GM19351 (cell line): Measurements from ENCODE around the gene CSMD2.
A peak's percentile ranks its signal among the peaks of the same experiment; 100 is the strongest.

Experiments
- ATAC-seq: cut with Tn5 transposase; IDR thresholded peaks from one replicate; pipeline ENCODE4 v1.9.1; 2021; ENCODE audit warnings: mild to moderate bottlenecking, moderate library complexity; ENCODE audit not compliant: unreplicated experiment

CSMD2 gene

GRCh38 chr1:33916786-33917185, 248.2 kb downstream of the CSMD2 start:
- ATAC-seq, result no peak

DNA sequence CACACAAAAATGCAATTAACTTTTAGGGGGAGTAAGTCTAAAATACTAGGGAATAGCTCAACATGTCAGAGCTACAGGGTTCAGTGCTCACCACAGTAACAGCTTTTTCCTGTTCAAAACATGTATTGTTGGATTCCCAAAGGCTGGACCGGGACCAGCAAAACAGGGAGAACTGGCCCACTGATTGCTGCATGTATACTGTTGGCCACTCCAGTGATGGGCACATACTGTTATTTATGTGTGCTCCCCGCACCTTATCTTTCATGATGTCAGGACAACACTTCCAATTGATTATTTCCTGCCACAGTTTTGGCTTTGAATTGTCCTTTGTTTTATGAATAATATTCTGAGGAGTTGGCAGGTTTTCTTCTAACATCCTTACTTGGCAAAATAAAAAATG, 250.5 kb downstream of the CSMD2 start:
- ATAC-seq, result no peak

GRCh38 chr1:33908324-33908956, 256.6 kb downstream of the CSMD2 start:
- no peak for ATAC-seq

GRCh38 chr1:33906156-33906555, 258.9 kb downstream of the CSMD2 start:
- no peak for ATAC-seq

DNA sequence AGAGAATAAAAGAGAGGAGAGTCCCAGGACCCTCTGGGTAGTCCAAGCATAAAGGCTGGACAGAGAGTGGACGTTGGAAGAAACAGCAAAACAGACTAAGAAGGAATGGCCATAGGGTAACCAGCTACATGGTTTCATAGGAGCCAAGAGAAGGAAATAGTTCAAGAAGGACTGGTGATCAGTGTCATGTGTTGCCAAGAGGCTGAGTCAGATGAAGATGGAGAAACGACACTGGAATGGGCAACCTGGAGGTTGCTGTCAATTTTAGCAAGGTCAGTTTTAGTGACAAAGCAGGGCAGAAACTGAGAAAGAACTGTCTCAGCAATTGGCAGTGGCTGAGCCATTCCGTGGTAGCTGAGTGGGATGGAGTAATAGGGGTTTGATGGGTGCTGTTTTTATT, 259.8 kb downstream of the CSMD2 start:
- ATAC-seq, result no peak

DNA sequence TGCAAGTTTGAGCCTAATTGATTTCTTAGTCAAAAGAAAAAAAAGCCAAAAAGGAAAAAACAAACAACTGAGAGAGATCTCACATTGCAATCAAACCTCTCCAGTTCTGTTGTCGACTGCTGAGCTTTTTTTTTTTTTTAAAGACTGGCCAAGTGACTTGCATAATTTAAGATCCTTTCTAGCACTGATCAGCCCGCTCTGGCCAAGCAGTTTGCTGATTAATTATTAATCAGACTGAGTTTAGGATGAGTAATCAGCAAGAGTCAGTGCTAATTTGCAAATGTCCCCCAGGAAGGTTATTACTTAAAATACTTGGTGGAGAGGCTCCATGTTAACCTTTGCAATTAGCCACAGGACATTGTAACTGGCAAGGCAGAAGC, 261.8 kb downstream of the CSMD2 start:
- ATAC-seq, result peak; percentile 35

DNA sequence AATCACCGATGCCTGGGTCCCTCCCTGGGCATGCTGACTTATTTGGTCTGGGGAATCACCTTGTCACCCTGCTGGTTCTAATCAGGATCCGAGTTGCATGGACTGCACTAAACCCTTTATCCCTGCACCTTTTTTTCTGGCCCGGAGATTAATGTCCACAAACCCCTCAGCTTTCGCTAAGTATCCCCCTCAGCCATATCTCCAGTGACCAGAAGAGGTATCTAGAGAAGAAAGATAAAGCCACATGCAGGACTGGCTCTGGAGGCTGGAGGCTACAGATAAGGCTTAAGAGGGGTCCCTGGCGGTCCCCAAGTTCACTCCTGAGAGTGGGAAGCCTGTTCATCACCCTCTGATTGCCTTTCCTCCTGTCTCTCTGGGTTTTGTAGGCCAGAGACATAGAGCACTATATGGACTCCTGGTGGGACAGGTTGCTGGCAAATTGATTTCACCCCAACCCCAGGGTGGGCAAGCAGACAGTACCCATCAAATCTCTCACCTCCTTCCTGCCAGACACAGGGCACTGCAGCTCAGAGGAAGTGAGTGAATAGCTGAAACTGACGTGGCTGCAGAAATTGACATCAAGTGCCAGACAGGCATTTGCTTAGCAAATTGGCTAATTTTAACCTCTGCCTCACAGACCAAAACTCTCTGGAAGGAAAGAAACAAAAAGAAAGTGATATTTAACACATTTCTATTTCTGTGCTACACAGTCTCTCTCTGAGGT, 262.4 kb downstream of the CSMD2 start:
- ATAC-seq, result peak; percentile 81

DNA sequence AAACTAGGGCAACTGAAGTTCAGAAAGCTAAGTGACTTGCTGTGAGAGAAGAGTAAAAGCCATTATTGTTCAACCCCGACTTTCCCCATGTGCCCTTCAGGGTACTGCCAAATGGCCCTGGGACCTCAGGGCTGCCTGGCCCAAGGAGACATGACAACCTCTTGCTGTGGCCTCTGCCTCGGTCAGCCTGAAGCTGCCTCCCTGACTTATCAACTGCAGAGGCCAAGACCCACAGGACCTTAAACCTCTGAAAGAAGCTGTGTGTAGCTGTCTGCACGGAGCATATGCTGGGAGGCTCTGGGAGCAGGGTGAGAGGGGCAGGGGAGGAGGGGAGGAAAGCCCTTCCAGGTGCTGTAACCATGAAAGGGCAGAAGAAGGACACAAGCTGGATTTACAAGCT, 265.3 kb downstream of the CSMD2 start:
- ATAC-seq, result no peak

- ATAC-seq, result no peak
These were observed 266.1 kb downstream of the CSMD2 start for GRCh38 chr1:33898881-33899280.

DNA sequence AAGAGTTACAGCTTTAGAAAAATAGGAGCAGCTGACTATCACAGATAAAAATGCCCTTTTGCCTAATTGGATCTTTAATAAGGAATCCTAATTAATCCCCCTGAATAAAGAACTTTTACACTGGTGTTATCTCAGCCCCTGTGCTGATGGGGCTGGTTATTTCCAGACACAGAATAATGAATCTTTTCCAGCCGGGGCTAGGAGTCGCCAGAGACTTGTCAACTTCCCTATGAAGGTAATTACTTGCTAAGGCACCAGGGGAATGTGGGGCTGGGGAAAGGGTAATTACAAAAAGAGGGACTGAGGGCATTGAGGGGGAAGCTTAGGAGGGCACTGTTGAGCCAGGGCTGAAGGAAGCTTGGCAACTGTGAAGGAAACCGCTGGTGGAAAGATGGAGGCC, 266.6 kb downstream of the CSMD2 start:
- ATAC-seq, result no peak

DNA sequence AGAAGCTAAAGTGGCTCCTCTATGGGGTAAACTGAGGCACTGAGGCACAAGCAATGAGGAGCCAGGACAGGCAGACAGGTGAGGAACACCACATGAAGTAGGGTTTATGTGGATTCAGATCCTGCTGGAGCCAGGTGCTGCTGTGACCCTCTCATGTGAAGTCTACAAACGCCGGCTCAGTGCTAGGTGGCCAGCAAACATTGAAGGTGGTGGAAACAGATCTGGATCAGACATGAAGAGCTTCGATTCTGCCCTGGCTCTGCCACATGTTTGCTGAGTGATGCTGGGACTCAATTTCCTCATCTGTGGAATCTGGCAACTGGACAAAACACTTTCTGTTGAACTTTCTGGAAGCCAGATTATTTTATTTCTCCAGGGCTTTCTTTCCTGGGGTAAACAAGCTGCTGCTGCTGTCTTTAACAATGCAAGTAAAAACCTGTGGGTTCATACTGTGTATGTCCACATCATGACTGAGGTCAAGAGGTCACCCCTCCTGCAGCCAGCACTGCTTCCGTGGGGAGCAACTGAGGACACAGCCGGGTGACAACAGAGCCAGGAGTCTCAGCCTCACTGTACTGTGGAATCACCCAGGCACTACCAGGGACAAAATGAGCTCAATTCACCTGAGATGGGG, 267.8 kb downstream of the CSMD2 start:
- ATAC-seq, result no peak

DNA sequence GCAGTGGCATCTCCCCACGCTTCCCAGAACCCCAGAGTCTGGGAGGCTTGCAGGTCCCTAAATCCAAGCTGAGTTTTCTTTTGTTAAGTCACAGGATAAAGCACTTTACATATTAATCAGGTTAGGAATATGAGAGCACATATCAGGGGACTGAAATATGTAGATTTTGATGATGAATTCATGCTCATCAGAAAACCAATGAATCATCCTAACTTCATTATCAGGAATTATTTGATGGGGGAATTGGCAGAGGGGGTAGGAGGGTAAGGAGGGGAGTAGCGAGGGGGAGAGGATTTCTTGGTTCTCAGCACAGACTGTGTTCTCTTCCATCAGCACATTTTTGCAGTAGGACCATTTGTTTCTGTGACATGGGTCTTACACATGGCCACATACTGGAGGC, 269.1 kb downstream of the CSMD2 start:
- ATAC-seq, result no peak

DNA sequence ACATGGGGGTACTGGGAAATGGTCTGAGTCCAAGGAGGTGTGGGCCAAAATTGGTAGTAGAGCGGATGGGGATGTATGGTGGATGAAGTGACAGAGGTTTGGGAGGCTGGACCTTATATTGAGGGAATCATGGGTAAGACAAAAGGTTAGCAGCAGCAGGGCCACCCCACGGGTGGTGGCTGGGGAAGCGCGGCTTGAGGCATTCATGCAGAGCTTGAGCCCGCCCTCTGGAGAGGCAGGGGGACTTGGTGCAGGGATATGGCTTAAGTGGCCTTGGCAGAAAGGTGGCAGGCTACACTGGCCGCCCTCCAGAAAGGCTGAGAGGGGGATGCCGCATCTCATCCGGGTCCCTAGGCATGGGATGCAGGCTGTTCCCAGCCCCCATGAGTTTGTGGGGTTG, 269.6 kb downstream of the CSMD2 start:
- no peak for ATAC-seq

DNA sequence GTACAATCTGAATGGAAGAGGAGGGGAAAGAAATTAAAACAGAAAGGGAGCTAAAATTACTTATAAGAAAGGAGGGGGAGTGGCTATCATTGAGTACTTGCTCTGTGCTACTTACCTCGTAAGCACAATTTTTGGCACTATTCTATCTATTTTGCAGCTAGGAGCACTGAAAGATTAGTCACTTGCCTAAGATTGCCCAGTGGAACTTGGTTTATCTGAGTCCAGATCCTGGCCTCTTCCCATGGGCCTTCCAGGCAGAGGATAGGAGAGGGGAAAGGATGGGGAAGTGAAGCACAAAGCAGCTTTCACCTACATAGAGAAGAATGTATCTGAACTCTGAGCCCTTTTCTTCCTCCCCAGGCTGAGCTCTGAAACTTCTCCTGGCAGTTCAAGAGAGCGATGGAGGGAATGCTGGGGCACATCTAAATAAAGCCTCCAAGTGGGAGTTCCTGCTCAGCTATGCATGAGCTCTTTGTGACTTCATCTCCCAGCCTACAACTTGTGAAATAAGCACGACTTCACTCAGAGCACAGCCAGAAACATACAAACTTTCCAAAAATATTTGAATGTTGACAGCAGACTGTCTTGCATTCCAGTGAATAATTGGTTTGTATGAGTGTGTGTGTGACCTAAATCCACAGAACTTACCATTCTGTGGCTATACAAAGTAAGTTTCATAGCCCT, 271.7 kb downstream of the CSMD2 start:
- ATAC-seq, result no peak

DNA sequence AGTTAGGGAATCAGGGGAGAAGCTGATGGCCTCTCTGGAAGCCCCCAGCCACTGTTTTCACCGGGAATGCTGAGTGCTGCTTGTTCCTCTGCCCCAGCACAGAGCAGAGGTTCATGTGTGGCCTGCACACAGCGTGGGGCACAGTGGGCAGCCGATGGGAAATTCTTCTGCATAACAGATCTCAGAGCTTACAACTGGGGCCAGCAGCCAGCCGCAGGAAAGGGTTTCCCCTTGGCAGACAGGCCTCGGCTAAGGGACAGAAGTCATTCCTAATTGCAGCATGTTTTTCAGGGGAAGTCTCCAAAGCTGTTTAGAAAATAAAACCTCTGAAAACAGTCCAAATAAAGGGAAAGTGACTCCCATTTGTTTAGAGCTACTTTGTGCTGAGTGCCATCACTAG, 278.5 kb downstream of the CSMD2 start:
- no peak for ATAC-seq

- no peak for ATAC-seq
These were observed 284.7 kb downstream of the CSMD2 start for GRCh38 chr1:33880305-33880704.

GRCh38 chr1:33878392-33878791, 286.6 kb downstream of the CSMD2 start:
- ATAC-seq, result no peak

GRCh38 chr1:33876970-33877650, 287.9 kb downstream of the CSMD2 start:
- no peak for ATAC-seq

GRCh38 chr1:33875862-33876261, 289.2 kb downstream of the CSMD2 start:
- no peak for ATAC-seq

DNA sequence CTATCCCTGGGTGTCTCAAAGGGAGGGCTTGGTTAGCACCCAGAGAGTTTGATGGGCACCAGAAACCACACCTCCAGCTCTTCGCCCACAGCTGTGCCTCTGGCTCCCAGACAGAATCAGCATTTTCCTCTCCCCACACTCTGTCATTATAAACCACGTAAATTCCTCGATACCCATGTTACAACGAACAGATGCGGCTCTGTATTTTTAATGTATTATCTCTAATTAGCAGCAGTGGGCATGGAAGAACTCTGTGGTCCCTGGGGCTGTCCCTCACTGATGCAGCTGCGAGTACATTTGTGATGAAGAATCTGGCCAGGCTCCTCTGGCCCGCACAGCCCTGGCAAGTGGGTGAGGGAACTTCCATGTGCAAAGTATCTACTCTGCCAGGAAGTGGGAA, 290.4 kb downstream of the CSMD2 start:
- no peak for ATAC-seq

DNA sequence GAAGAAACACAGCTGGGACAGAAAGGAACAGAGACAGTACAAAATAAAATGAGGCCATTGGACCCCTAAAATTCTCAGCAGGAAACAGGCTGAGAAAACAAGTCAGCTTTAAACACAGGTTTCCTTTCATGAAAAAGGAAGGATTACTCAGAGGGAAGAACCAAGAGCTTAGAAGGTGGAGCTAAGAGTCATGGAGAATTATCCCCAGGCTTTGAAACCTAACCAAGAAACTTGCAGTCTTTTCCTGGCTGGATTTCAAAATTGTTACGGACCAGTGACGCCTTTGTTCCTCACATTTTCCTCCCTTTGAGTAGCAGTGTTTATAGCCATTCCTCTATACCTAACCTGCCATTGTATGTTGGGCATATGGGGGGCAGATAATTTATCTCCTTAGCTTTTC, 292.3 kb downstream of the CSMD2 start:
- ATAC-seq, result no peak
